ENCODE results near the gene CASZ1. TPM values are rescaled to one million over a fixed set of nuclear protein-coding genes. Genes with fewer than 3 reads are reported as not detected.

The CASZ1 gene
- total and polyA plus RNA-seq, 2 donors (not counting 3 experiments of a cell fraction or from before 2014, with no cell fraction given), result 1.5 to 5.2 TPM

GRCh38 chr1:10686404-10687040, 109.9 kb downstream of the CASZ1 start:
- CTCF ChIA-PET, result no interaction called here
- dilution Hi-C loops (cut with MboI; ENCODE audit: extremely low pct_ligation_motif_present, low sequenced_read_pairs), result no loop called here
- H2AFZ ChIP-seq (ENCODE audit: low read depth, low read length), result no peak overlapping the region

More at GRCh38 chr1:10686404-10687040, 109.9 kb downstream of the CASZ1 start:
- Histone ChIP-seq H3K79me2 (ENCODE audit: control insufficient read depth, insufficient read depth, low read length) (no peaks in the 10 kb centered on the region), H3K4me2 (ENCODE audit: insufficient read depth, low read length) (no peak overlapping the region), H3K4me1 (ENCODE audit: control insufficient read depth, extremely low read depth, insufficient read depth, low read length) (no peaks in the 10 kb centered on the region), H3K9me3 (replicated peaks; ENCODE audit: control insufficient read depth, insufficient read depth, low read length) (no peaks in the 10 kb centered on the region), H3K27me3 (ENCODE audit: control insufficient read depth in 2 of 2, insufficient read depth in 2 of 2, low read length in 2 of 2) (peaks cover 0 to 8% of the 10 kb centered on the region in 2 experiments), H3K9ac (replicated peaks; ENCODE audit: extremely low read depth, insufficient read depth, low read length) (no peak overlapping the region), H4K20me1 (replicated peaks; ENCODE audit: control insufficient read depth, extremely low read depth, insufficient read depth, low read length) (no peaks in the 10 kb centered on the region), H3K9me1 (replicated peaks; ENCODE audit: control insufficient read depth, extremely low read depth, insufficient read depth, low read length) (no peaks in the 10 kb centered on the region), H3K36me3 (ENCODE audit: control insufficient read depth in 2 of 2, extremely low read depth in 1 of 2, insufficient read depth in 2 of 2, low read length in 2 of 2) (no peaks in the 10 kb centered on the region), H3K27ac (ENCODE audit: insufficient read depth, low read depth, low read length) (no peak overlapping the region), H3K4me3 (replicated peaks in 1 of 3; ENCODE audit: insufficient read depth in 1 of 3, low read depth in 1 of 3, low read length in 3 of 3) (no peak overlapping the region)
- BruUV-seq (replicated peaks), result no TSS peak
- no peak for FAIRE-seq
- intact Hi-C loops (cut with micrococcal nuclease), result no loop called here
- POLR2A ChIA-PET, result no interaction called here
- no peak for DNase-seq (ENCODE audit: low read depth, low spot score)
- no peak for TF ChIP-seq FOS (IDR thresholded peaks at IDR 0.05; ENCODE audit: borderline replicate concordance, insufficient read depth, low read length)
- TF ChIP-seq MYC (IDR thresholded peaks at IDR 0.05; ENCODE audit: low read depth, low read length), result no peak
- TF ChIP-seq EZH2 (IDR thresholded peaks at IDR 0.05; ENCODE audit: borderline replicate concordance, low read depth, low read length, severe bottlenecking), result no peak
- no peak for TF ChIP-seq GATA2 (IDR thresholded peaks at IDR 0.05; ENCODE audit: insufficient read depth, insufficient read length, low read depth, low read length)
- TF ChIP-seq CTCF (IDR thresholded peaks at IDR 0.05; ENCODE audit: extremely low read depth in 1 of 2, insufficient read depth in 1 of 2, low read depth in 1 of 2, low read length in 2 of 2), result no peak
- TF ChIP-seq POLR2A (IDR thresholded peaks at IDR 0.05; ENCODE audit: low read depth, low read length), result no peak
- no peak for TF ChIP-seq MAX (IDR thresholded peaks at IDR 0.05; ENCODE audit: insufficient read depth, insufficient read length)
- TF ChIP-seq JUN (IDR thresholded peaks at IDR 0.05; ENCODE audit: borderline replicate concordance, insufficient read depth, insufficient read length, low read depth), result no peak
- no peak for TF ChIP-seq POLR2AphosphoS5 (IDR thresholded peaks at IDR 0.05; ENCODE audit: insufficient read depth, low read depth, low read length)
